Fibroblast of skin of abdomen (primary cell): ENCODE measurements around the gene SLC35C1. TPM values are rescaled to one million over a fixed set of nuclear protein-coding genes. Genes with fewer than 3 reads are reported as not detected.
A peak's percentile ranks its signal among the peaks of the same experiment; 100 is the strongest.

Experiments
- DNase-seq: peaks from one replicate; pipeline ENCODE4 v3.0.0-alpha.2; 2013
- polyA plus RNA-seq, 2 experiments: library from polyadenylated mRNA; unstranded; fragments of 120-200 nt; gene quantifications; one replicate each; pipeline ENCODE4 v1.2.1, GENCODE V29; 2013; ENCODE audit not compliant: insufficient read length in 2 of 2

Gene SLC35C1
- 19.4 TPM for polyA plus RNA-seq (2013, experiment 1 of 2; ENCODE audit: insufficient read length)
- 19.5 TPM for polyA plus RNA-seq (2013, experiment 2 of 2; ENCODE audit: insufficient read length)

GRCh38 chr11:45804761-45805304, at the start of gene SLC35C1:
TSS of gene SLC35C1 (plus strand) at chr11:45805149. CDS start at chr11:45805802, 653 bp downstream.
- peak; percentile 94 for DNase-seq

DNA sequence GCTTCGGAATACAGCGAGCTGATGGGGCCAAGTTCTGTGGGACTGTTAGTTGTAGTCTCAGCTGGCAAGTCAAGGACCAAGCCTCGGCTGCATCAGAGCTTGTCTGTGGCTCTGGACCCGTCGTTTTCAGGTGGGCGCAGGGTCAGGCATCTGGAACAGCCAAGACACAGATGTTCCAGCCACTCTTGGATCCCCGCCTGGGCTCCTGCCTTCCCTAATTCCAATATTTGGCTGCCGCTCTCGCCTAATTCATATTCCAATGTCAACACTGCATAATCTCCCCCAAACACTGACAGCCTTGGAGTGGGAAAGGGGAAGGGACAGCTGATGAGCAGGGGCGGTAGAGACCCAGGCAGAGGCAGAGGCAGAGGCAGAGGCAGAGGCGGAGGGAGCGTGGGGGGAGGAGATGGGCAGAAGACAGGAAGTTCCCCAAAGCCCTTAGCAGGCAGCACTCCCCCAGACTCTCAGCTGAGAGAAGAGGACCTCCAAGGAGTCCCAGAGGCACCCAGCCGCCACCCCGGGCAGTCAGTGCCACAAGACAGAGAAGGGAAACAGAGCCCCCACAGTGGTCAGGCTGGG, 49.6 kb upstream of the SLC35C1 start:
- no peak for DNase-seq

- no peak for DNase-seq
Observed at GRCh38 chr11:45756384-45757010, 48.5 kb upstream of the SLC35C1 start.

DNA sequence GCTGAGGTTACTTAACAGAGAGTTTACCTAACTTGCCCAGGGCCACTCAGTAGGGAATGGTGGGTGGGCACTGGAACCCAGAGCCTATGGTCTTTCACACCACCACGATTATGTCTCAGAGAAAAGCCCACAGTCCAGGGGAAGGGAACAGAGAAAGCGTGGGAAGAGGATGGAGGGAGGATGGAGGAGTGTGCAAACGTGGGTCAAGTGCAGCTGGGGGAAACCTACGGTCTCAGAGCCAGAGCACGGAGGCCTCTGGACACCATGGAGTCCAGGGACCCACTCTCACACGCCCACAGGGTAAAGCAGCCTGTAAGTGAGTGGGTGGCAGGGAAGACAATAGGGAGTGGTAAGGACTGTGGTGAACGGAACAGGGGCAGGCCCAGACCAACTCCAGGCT, 47.3 kb upstream of the SLC35C1 start:
- no peak for DNase-seq

GRCh38 chr11:45761659-45762058, 43.3 kb upstream of the SLC35C1 start:
- no peak for DNase-seq

GRCh38 chr11:45765107-45765668, 39.8 kb upstream of the SLC35C1 start:
- no peak for DNase-seq

DNA sequence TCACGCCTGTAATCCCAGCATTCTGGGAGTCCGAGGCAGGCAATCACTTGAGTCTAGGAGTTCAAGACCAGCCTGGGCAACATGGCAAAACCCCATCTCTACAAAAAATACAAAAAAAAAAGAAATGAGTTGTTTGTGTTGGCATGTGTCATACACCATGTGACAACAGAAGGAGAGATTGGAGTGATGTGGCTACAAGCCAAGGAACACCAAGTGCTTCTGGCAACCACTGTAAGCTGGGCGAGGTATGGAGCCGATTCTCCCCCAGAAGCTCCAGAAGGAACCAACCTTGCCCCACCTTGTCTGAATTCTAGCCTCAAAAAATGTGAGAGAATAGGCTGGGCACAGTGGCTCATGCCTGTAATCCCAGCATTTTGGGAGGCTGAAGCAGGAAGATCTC, 39.1 kb upstream of the SLC35C1 start:
- DNase-seq, result no peak

DNA sequence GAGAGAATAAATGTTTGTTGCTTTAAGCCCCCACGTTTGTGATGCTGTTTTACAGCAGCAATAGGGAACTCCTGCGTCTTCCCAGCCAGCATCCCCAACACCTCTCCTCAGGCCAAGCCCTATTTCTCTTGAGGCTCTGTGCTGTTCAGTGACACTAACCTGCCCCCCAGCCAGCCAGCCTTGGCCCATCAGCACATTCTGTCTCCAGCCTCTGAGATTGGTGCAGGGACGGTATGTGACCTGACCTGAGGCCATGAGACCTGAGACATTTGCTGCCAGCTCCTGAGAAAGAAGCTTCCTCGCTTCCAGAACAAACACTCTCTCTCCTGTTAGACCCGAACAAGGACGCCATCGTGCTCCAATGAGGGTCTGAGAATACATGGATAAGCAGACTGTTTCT, 38.5 kb upstream of the SLC35C1 start:
- DNase-seq, result no peak

DNA sequence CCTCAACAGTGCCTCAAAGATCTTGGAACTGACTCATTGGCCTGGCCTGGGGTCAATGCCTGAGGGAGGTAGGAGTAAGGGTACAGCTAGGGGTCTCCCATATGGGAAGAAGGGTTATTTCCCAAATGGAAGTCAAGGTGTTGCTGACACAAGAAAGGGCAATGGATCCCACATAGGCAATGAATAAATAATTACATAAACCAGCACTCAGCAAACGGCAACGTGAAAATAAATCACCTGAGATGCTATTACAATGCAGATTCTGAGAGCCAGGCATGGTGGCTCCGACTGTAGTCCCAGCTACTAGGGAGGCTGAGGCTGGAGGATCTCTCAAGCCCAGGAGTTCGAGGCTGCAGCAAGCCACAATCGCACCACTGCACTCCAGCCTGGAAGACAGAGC, 36.5 kb upstream of the SLC35C1 start:
- no peak for DNase-seq

DNA sequence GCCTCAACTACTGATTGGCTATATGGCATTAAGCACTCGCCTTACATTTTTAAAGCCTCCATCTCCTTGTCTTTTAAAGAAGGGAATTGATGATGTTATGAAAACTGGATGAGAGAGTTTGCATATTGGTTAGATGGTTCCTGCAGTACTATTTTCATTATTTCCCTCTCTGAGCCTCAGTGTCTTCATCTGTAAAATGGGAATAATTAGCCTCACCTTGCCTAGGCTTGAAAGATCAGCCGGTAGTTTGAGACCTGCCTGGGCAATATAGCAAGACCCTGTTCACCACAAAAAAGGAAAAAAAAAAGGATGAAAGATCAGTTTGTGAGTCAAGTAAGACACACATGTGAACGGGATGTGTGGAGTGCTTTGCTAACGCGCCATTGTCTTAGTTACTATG, 35.0 kb upstream of the SLC35C1 start:
- no peak for DNase-seq

GRCh38 chr11:45771193-45771565, 33.8 kb upstream of the SLC35C1 start:
- DNase-seq, result peak; percentile 37

DNA sequence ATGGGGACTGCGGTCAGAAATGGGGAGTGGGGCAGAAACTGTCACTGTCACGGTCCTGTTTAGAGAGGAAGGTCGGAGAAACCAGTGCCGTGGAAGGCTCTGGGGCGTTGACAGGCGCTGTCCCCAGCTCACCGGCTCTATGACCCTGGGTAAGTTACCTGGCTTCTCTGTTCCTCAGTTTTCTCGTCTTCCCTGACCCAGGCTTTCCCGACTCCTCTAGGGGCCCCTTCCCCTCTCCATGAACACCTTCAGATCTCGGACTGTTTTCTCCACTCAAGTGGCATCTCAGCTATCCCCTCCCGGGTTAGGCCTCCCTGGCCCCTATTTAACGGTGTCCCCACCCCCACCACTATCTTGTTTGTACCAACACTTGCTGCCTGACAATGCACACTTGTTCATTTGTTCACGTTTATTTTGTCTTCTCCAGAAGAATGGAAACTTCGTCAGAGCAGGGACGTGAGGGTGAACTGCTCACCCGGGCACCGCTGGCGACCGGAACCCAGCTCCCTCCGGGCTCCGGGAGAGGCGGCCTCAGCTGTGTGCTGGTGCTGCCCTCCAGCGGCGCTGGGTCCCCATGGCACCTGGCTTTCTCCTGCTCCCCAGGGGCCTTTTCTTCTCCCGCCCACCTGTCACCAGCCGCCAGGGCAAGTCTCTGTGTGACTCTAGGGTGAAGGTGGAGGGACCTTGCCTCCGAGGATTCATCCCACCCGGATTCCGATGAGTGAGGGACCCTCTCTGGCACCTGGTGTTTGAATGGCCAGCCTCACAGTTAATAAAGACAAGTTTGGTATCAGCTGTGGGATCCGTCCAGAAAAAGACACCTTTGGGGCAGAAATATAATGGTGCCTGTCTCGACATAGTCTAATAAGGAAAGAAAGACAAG, 33.1 kb upstream of the SLC35C1 start:
- DNase-seq, result peak; percentile 61

GRCh38 chr11:45772449-45772774, 32.5 kb upstream of the SLC35C1 start:
- DNase-seq, result no peak

DNA sequence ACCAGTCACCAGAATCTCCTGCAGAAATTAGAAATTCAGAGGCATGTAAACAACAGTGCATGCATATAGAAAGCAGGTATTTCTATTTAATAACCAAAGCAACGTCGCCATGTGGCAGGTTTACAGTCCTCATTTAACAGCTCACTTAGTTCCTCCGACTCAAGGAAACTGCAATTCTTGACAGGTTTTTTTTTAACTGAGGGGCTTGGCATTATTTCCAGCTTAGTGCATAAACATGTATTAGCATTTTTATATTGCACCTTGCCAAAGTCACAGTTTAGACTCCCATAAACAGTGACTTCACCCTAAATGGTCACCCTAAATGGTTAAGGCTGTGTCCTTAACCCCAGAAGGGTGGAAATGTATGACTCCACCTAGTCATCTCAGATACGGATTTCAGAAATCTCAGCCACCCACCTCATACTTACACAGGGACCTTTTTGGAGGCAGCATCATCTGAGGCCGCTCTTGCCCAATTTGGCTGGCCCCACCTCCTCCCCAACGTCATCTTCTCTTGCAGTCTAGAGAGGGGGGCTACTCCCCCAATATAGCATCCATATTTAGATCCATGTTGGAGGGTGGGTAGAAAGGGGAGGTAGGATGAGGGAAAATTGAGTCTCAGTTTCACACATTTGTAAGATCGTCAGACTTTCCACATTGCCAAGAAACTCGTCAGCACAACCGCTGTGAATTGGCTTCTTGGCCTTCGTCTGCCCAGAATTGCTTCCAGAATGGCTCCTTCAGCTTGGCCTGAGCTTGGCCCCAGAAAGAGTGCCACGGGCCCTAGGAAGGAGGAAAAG, 31.8 kb upstream of the SLC35C1 start:
- no peak for DNase-seq

DNA sequence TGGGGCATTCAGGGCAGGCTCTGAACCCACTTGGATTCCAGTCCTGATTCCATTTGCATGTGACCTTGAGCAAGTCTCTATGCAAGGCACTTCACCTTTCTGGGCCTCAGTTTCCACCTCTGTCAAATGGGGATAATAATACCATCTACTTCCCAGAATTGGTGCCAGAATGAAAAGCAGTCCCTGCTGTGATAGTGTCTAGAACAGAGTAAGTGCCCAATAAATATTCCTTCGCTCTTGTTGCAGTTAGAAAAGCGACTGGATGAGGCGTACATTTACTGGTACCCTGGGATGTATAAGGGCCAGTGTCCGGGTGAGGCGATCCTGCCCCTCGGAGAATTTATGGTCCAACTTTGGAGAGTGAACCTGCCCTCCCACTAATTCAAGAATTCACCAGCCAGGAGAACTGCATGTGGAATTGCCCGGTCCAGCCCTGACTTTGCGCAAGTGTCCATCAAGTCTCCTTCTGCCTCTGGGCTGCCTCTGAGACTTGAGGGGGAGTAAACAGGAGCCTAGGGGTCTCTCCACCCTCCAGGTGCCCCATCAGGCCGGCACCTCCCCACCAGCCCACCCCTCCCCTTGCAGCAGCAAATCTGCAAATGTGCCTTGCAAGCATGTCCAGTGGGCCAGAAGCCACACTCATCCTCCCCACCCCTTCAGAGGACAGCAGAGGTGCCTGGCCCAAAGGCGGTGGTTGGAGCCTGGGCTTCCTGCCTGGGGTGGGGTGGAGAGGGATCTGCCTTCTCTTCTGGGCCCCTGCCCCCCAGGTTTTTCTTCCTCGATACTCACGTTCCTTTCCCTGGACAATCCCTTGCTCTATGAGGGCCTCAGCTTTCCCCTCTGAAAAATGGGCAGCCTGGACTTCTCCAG, 30.9 kb upstream of the SLC35C1 start:
- no peak for DNase-seq

DNA sequence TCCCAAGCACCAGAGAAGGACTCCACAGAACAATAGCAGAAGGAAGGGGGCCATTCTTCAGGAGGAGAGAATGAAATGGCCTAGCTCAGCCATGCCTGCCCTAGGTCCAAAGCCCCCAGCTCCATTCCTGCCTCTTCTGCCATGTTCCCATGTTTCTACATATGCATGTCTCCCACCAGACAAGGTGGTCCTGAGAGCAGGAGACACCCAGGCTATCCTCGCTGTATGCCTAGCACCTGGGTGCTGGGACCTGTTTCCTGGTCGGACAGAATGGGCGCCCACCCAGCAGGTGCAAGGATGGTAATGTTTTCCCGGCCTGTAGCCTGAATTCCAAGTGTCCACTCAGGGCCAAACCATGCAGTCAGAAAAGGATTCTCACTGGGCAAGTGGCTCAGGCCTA, 30.2 kb upstream of the SLC35C1 start:
- DNase-seq, result no peak

DNA sequence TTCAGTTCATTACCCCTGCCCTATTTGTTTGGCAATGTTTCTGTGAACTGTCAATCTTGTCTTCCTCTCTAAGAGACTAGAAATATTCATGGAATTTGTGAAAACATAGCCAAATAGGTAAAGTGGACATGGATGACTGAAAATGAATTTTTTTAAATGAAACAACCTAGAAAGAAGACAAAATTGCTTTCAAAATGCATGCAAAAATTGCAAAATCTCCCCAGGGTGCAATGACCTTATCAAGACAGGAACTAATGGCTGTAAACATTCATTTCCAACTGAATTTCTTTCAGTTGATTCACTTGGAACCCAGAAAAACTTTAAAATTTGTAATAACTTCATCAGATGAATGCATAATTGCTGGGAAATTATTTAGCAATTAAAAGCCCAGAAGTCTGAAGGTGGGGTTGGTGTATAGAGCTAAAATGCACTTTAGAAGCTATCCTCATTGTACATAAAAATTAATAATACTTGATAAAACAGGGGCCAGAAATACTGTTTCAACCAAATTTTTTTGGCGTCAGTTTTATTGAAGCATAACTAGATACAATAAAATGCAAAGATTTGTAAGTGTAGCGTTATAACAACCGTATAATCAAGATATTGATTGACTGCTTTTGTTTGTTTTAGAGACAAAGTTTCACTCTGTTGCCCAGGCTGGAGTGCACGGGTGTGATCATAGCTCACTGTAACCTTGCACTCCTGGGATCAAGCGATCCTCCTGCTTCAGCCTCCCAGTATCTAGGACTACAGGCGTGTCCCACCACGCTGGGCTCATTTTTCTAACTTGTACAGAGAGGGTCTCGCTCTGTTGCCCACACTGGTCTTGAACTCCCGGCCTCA, 27.6 kb upstream of the SLC35C1 start:
- no peak for DNase-seq

DNA sequence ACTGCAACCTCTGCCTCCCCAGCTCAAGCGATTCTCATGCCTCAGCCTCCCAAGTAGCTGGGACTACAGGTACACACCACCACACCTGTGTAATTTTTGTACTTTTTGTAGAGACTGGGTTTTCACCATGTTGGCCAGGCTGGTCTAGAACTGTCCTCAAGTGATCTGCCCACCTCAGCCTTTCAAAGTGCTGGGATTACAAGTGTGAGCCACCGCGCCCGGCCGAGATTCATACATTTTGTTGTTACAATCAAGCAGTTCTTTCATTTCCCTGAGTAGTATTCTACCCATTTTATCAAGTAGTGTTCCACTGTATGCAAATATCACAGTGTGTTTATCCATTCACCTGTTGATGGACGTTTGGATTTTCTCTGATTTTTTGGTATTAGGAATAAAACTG, 26.6 kb upstream of the SLC35C1 start:
- DNase-seq, result no peak

DNA sequence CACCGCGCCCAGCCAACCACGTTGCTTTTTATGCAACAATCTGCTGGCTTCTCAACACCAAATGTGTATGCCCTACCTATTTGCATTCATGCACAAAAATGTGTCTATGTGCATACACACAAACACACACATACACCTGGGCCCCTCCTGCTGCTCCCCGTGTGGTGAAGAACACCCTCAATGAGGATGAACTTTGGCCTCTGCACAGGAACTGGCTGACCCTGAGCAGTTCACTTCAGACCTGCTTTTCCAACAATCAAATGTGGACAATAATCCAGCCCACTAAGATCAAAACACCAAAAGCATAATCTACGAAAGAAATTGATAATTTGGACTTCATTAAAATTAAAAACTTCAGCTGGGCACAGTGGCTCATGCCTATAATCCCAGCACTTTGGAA, 25.3 kb upstream of the SLC35C1 start:
- DNase-seq, result no peak

- DNase-seq, result no peak
Observed at GRCh38 chr11:45786272-45786671, 18.7 kb upstream of the SLC35C1 start.
